ENCODE measurements around the gene HHAT.

DNA sequence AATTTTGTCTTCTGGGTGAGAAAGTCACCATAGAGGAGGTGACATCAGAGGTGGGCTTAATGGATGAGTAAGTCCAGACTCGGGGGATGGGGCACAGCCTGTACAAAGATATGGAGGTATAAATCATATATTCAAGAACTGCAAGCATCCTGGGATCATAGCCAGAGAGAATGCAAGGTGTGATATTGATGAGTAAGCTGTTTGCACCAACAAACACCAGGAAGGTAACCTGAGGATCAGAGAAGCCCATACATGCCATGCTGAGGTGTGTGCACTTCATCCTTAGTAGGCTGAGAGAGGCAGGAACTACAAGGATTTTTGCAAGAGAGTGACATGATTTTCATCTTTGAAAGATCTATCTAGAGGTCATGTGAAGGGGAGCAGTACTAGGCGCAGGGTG is 306.4 kb downstream of the HHAT start:
- TF ChIP-seq POLR2A (IDR thresholded peaks at IDR 0.05) (no peak), CTCF (IDR thresholded peaks at IDR 0.05) (no peak)

Measured in breast epithelium (tissue), 3 donors.